Measurements from ENCODE around the gene AGMAT.
"Not testable (repeated sequence)": the region's sequence is repeated elsewhere in the genome, so short reads cannot be mapped to it uniquely, and the experiment has no call there.

AGMAT gene

DNA sequence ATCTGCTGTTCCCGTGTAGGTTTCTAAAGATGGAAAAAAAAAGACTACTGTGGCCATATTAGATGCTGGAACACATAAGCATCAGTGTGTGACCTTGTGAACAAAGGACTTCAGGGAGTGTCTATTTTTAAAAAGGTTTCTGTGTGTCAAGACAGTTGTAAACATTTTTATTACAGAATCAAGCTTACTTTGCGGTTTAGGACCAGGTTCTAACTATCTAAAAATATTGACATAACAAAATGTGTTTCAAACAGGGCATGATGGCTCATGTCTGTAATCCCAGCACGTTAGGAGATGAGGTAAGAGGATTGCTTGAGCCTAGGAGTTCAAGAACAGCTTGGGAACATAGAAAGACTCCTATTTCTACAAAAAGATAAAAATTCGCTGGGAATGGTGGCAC lies 25.3 kb upstream of the AGMAT start:
- DNase-seq: no peak

- DNase-seq: no peak
Observed at GRCh38 chr1:15609631-15610030, 24.8 kb upstream of the AGMAT start.

DNA sequence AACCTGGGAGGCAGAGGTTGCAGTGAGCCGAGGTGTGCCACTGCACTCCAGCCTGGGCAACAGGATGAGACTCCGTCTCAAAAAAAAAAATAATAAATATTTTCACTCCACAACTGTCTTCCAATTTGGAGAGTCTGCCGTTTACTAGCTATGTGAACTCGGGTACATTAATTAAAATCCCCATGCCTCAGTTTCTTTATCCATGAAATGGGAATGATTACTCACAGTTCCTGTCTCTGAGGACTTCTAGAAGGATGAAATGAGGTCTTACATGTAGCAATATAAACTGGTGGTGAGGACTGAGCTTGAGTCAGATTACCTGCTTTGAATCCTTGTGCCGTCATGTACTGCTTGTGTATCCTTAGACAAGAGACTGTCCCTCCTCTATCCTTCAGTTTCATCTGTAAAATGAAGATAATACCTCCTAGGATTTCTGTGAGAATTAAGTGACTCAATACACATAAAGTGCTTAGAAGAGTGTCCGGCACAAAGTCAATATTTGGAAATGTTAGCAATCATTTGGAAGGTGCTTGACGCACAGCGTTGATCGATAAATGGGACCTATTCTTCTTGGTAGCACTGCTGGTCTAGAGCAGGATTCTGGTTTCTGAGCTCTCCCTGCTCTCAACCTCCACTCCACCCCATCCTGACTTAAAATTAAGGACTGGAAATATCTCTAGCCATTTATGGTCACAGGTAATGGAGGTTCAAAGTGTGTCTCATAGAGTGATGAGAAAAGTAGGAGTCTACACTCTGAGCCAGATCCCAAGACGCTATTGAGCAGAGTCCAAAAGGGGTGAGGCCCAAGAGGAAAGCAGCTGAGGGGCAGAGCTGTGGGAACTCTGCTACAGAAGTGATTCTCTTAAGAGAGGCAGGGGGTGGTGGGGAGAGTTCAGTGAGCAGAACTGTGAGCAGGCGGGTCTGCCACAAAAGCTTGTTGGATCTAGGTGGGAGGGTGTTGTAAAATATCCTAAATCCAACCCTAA lies 20.8 kb upstream of the AGMAT start:
- DNase-seq: no peak

DNA sequence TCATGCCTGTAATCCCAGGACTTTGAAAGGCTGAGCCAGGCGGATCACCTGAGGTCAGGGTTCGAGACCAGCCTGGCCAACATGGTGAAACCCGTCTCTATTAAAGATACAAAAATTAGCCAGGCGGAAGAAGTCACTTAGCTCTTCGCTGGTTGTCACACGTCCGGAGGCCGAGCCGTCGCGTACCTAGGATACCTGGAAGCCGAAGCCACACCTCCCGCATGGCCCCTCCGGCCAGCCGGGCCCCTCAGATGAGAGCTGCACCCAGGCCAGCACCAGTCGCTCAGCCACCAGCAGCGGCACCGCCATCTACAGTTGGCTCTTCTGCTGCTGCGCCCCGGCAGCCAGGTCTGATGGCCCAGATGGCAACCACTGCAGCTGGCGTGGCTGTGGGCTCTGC lies 19.5 kb upstream of the AGMAT start:
- DNase-seq: peak in 1 of 5 experiments; percentile 18

DNA sequence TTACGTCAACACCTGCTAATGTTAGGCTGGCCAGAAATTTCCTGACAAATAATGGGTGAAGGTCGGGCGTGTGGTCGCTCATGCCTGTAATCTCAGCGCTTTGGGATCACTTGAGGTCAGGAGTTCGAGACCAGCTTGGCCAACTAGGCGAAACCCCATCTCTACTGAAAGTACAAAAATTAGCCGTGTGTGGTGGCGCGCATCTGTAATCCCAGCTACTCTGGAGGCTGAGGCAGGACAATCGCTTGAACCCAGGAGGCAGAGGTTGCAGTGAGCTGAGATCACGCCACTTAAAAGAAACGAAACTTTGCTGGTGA lies 19.1 kb upstream of the AGMAT start:
- DNase-seq: not testable (repeated sequence)

DNA sequence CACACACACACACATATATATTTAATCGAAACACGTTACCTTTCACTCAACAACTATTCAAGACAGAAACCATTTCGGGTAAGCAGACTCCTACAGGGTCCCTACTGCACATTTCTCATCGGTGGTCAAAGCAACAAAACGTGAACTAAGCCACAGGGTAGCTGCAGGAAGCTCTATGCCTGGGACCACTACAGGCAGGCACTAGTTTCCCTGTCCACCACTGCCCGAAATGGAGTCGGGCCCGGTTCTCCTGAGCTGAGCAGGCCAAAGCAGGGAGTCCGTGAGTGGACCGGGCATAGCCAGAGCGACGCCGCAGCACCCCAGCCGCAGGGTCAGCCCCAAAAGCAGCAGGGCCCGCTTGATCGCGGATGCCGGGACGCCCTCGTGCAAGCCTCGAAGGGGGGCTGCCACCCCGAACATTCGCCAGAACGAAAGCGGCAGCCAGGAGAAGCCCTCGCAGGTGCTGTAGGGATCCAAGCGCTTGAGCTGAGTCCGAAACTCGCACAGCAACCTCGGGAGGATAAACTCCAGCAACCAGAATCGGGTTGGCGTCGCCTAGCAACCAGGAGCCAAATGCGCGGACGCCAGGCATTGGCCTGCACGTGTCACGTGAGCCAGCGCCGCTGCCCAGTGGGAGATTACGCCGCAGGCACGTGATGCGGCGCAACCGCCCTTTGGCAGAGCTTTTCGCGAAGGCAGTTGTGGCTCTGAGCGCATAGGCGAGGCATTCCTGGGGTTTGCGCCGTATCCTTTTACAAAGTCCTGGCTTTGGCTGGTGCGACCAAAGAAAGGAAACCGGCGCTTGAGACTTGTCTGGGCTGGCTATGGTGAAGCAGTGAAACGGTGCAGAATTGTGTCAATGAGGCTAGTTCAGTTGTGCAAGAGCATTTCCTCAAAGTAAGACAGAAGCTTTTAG lies 18.5 kb upstream of the AGMAT start:
- peak; percentile 80 to 97 (median 86) for DNase-seq

DNA sequence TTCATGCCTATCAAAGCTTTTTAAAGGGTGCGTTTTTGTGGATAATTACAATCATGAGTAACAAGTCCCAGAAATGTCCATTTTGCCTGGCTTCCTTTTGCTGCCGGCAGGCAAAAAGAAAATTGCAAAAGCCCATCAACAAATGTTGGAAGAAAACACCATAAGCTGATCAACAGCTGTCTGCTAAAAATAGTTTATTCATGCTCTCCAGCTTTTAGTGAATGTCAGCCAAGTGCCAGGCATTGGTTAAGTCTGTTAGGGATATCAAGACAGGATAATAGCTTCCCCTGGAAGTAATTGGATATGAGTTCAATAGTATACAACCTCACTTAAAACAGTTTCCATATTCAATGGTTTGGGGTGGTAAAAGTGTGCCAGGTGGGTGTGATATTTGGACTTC lies 13.6 kb upstream of the AGMAT start:
- DNase-seq: no peak

- no peak for DNase-seq
Observed at GRCh38 chr1:15595809-15596617, 11.2 kb upstream of the AGMAT start.

GRCh38 chr1:15592285-15592684 lies 7.4 kb upstream of the AGMAT start:
- no peak for DNase-seq

DNA sequence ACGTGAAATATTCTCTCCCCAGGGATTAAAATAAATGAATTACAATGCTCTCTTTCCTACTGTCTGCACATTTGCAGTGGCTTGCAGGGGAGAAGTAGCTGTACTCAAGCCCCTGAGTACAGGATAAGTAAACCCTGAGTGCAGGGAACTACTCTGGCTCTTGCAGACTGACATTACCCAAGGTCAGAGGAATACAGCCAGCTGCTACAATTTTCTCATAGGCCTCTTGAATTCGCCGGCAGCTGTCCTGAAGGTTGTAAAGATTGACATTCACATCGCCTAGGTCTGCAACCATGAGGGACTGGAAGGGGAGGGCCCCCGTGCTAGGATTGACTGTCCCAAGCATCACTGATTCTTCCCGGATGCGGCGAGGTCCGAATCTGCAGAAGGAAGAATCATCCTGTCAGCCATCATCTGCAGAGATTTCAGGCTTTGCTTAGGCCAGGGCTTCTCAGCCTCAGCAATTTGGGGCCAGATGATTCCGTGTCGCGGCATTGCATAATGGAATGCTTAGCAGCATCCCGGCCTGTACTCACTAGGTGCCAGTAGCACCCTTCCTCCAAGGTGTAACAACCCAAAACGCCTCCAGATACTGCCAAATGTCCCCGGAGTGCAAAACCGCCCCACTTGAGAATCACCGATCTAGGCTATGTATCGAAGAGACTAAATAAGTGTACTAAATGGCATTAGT lies 1.7 kb downstream of the AGMAT start:
- no peak for DNase-seq

- DNase-seq: peak in 1 of 5 experiments; percentile 47
Observed at GRCh38 chr1:15579683-15580047, 5.2 kb downstream of the AGMAT start.

GRCh38 chr1:15578921-15579682 lies 5.7 kb downstream of the AGMAT start:
- peak in 2 of 5 experiments; percentile 24 to 81 for DNase-seq

GRCh38 chr1:15577691-15578090 lies 7.2 kb downstream of the AGMAT start:
- peak in 1 of 5 experiments; percentile 54 for DNase-seq

- no peak for DNase-seq
Observed at GRCh38 chr1:15575549-15576150, 9.2 kb downstream of the AGMAT start.

- DNase-seq: no peak
Observed at GRCh38 chr1:15574741-15575140, 10.1 kb downstream of the AGMAT start.

DNA sequence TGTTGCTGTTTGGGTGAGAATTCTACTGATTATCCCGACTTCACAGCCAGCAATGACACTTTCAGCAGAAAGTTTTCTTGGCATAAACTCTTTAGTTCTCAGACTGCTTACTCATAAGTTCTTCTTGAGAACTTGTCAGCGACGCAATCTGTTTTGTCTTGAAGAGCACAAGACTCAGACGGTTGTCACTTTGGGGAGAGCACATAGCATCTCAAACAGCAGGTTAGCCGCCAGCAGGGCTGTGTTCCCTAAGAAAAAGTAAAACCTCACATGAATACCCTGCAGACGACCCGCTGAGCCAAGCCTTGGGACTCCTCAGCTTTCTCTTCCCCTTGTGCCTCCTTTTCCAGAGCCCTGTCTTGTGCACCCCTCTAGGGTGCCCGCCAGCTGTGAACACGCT lies 11.4 kb downstream of the AGMAT start:
- peak in 1 of 5 experiments; percentile 24 for DNase-seq

DNA sequence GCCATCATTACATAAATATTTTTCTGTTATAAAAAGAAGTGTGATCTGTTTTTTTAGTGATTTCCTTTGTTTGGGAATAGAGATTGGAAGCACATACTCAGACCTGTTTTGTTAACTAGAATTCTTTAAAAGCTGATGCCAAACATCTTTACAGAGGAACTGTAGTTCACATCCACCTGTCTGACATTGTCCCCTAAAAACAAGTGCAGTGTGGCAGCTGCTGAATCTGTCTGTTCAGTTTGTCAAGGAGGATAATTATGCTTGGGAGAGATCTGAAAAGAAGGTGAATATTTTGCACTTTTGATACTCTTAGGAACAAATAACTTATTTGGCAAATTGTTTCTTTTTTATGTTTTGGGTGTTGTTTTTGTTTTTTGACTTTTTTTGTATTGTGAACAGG lies 13.6 kb downstream of the AGMAT start:
- no peak for DNase-seq

DNA sequence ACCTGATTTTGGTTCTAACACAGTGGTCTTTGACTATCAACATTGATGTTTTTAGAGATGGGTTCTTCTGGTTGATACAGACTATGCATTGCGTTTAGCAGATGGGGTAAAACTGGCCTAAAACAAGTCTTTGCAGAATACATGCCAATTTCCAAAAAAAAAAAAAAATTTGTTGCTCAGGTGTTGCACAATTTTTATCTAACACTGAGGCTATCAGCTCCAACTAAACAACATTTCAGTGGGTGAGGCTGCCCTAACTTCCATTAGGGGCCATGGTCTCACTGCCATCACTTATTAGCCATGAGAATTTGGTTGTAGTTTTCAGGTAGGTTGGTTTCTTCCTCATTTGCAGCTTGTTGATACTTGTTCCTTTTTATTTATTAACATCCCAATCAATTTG lies 14.0 kb downstream of the AGMAT start:
- DNase-seq: no peak

- no peak for DNase-seq
Observed at GRCh38 chr1:15568387-15569073, 16.3 kb downstream of the AGMAT start.

GRCh38 chr1:15559189-15559810 lies 25.6 kb downstream of the AGMAT start:
- no peak for DNase-seq

Measured in T-helper 2 cell (primary cell).